Body of pancreas (tissue), 4 donors: ENCODE results near the gene POLA2. TPM values are rescaled to one million over a fixed set of nuclear protein-coding genes. Genes with fewer than 3 reads are reported as not detected.
"Not testable (repeated sequence)": the region's sequence is repeated elsewhere in the genome, so short reads cannot be mapped to it uniquely, and the experiment has no call there.

Source experiments
- ATAC-seq: fragments of 150-250 bp; one replicate; pipeline ENCODE4 v1.9.1; 2016
- DNase-seq, 4 donors: peaks; one replicate each; pipeline ENCODE4 v3.0.0-alpha.2; 2019
- H3K27ac ChIP-seq, 4 donors: fragments of 200-600 bp; sonication (generic); 1 replicate in 3 of 4; 2 replicates in 1 of 4; pipeline versions ENCODE4 v1.5.1 to v1.6.1; 2016 to 2019; ENCODE audit warnings: mild to moderate bottlenecking in 1 of 4, mixed read lengths in 1 of 4, moderate library complexity in 1 of 4
- H3K27me3 ChIP-seq, 2 donors: fragments of 200-600 bp; sonication (generic); one replicate each; pipeline ENCODE4 v1.6.0; 2016; ENCODE audit warnings: mild to moderate bottlenecking in 1 of 2
- H3K36me3 ChIP-seq, 2 donors: fragments of 200-600 bp; sonication (generic); replicated peaks in 1 of 2; 2 replicates each; pipeline ENCODE4 v1.5.1; 2016; ENCODE audit warnings: low read depth in 2 of 2; ENCODE audit not compliant: insufficient read depth in 1 of 2
- H3K4me1 ChIP-seq: fragments of 200-600 bp; sonication (generic); one replicate; pipeline ENCODE4 v1.6.0; 2016
- H3K4me3 ChIP-seq, 2 donors: fragments of 200-600 bp; sonication (generic); 1 replicate in 1 of 2; 2 replicates in 1 of 2; pipeline ENCODE4 v1.5.1; 2016 to 2019
- H3K9me3 ChIP-seq, 3 donors: fragments of 200-600 bp; sonication (generic); 1 replicate in 2 of 3; 2 replicates in 1 of 3; pipeline ENCODE4 v1.5.1; 2016
- CTCF ChIP-seq, 7 experiments: fragments of 450-650 bp in 4 of 7; fragments of 200-600 bp in 3 of 7; sonication (generic) in 3 of 7; IDR thresholded peaks; one replicate each; pipeline ENCODE4 v1.5.1; 2016 to 2019; ENCODE audit warnings: antibody characterized with exemption in 7 of 7
- POLR2A ChIP-seq, 3 donors: fragments of 450-650 bp; IDR thresholded peaks; one replicate each; pipeline ENCODE4 v1.6.1; 2016; ENCODE audit warnings: antibody characterized with exemption in 3 of 3, mild to moderate bottlenecking in 2 of 3
- WGBS, 2 donors: methylation state at CpG; one replicate each; pipeline ENCODE4 v1.1.5; 2017; 5-methylcytosine and 5-hydroxymethylcytosine counted together
- intact Hi-C: fragments of 100-400 bp; cut with DNase I; formaldehyde crosslinking; loops from one replicate; pipeline ENCODE4 v1.15.1; 2023
- total RNA-seq, 2 donors: library from RNA; depleted of rRNA; stranded (reverse); fragments of >200 nt; gene quantifications; one replicate each; pipeline ENCODE4 v1.1.0, GENCODE V29; 2016

POLA2 gene
- total RNA-seq, 2 donors from 2014 or later, result 7.3 to 19.1 TPM

GRCh38 chr11:65226103-65226442, 35.7 kb upstream of the POLA2 start:
- no peaks in the 10 kb centered on the region for H3K27me3 ChIP-seq
- TF ChIP-seq POLR2A (IDR thresholded peaks at IDR 0.05) (no peak), CTCF (IDR thresholded peaks at IDR 0.05) (no peak)
- H3K9me3 ChIP-seq, result no peaks in the 10 kb centered on the region
- DNase-seq (no peak), ATAC-seq (no peak)
- intact Hi-C loops, result no loop called here
- WGBS, 2 donors, result 32 to 47% methylated on average over 7 of the region's 7 CpGs
- no peaks in the 10 kb centered on the region for H3K36me3 ChIP-seq
- no peak overlapping the region for H3K4me3 ChIP-seq
- no peak overlapping the region for H3K27ac ChIP-seq
- H3K4me1 ChIP-seq, result peaks cover 15% of the 10 kb centered on the region

GRCh38 chr11:65227879-65228278, 33.9 kb upstream of the POLA2 start:
- no peaks in the 10 kb centered on the region for H3K27me3 ChIP-seq
- intact Hi-C loops, result no loop called here
- ATAC-seq (no peak), DNase-seq (no peak)
- 64 to 74% methylated on average over 2 of the region's 2 CpGs for WGBS, 2 donors
- no peak for TF ChIP-seq CTCF (IDR thresholded peaks at IDR 0.05)
- no peaks in the 10 kb centered on the region for H3K9me3 ChIP-seq
- H3K36me3 ChIP-seq, result no peaks in the 10 kb centered on the region
- no peak overlapping the region for H3K27ac ChIP-seq
- H3K4me1 ChIP-seq, result peaks cover 15% of the 10 kb centered on the region
- H3K4me3 ChIP-seq, result no peak overlapping the region

- intact Hi-C loops, result no loop called here
- Histone ChIP-seq H3K36me3 (no peaks in the 10 kb centered on the region), H3K4me3 (no peak overlapping the region), H3K27ac (no peak overlapping the region), H3K4me1 (no peaks in the 10 kb centered on the region), H3K27me3 (no peaks in the 10 kb centered on the region), H3K9me3 (no peaks in the 10 kb centered on the region)
- ATAC-seq, result no peak
- WGBS, 2 donors, result 68 to 76% methylated on average over 13 to 22 of the region's 23 CpGs
- no peak for DNase-seq
- TF ChIP-seq CTCF (IDR thresholded peaks at IDR 0.05) (no peak), POLR2A (IDR thresholded peaks at IDR 0.05) (no peak)
These were observed 25.3 kb upstream of the POLA2 start for GRCh38 chr11:65236194-65237059.

- H3K4me1 ChIP-seq, H3K27me3 ChIP-seq, H3K36me3 ChIP-seq, H3K9me3 ChIP-seq, ATAC-seq, H3K27ac ChIP-seq, DNase-seq, intact Hi-C loops, H3K4me3 ChIP-seq: not testable (repeated sequence)
- 59 to 71% methylated on average over 4 of the region's 6 CpGs for WGBS, 2 donors
These were observed 23.5 kb upstream of the POLA2 start for GRCh38 chr11:65238302-65238701.

- no peak for TF ChIP-seq CTCF (IDR thresholded peaks at IDR 0.05)
- DNase-seq (no peak), ATAC-seq (no peak)
- intact Hi-C loops, result no loop called here
- WGBS, 2 donors, result 64 to 72% methylated on average over 5 of the region's 5 CpGs
- Histone ChIP-seq H3K27me3 (no peaks in the 10 kb centered on the region), H3K4me3 (no peak overlapping the region), H3K9me3 (no peaks in the 10 kb centered on the region), H3K27ac (no peak overlapping the region), H3K4me1 (no peaks in the 10 kb centered on the region), H3K36me3 (no peaks in the 10 kb centered on the region)
These were observed 20.6 kb upstream of the POLA2 start for GRCh38 chr11:65241134-65241533.
